CMK (cell line): ENCODE measurements around the gene WDR87.
"Not testable (repeated sequence)": the region's sequence is repeated elsewhere in the genome, so short reads cannot be mapped to it uniquely, and the experiment has no call there.

Source experiments
- DNase-seq: peaks from one replicate; pipeline ENCODE4 v3.0.0-alpha.2; 2010; ENCODE audit warnings: low read depth

The WDR87 gene

GRCh38 chr19:37930416-37930815 is 24.0 kb upstream of the WDR87 start:
- DNase-seq: no peak

GRCh38 chr19:37929355-37929923 is 23.0 kb upstream of the WDR87 start:
- no peak for DNase-seq

GRCh38 chr19:37928527-37929286 is 22.3 kb upstream of the WDR87 start:
- no peak for DNase-seq

GRCh38 chr19:37926711-37927110 is 20.3 kb upstream of the WDR87 start:
- DNase-seq: no peak

GRCh38 chr19:37926255-37926654 is 19.9 kb upstream of the WDR87 start:
- no peak for DNase-seq

GRCh38 chr19:37925212-37925611 is 18.8 kb upstream of the WDR87 start:
- no peak for DNase-seq

- DNase-seq: not testable (repeated sequence)
These were observed 18.2 kb upstream of the WDR87 start for GRCh38 chr19:37924573-37924972.

- no peak for DNase-seq
These were observed 14.4 kb upstream of the WDR87 start for GRCh38 chr19:37920591-37921450.

GRCh38 chr19:37914908-37915307 is 8.5 kb upstream of the WDR87 start:
- DNase-seq: no peak

GRCh38 chr19:37909661-37910199 is 3.3 kb upstream of the WDR87 start:
- no peak for DNase-seq

GRCh38 chr19:37907735-37908455 is 1.5 kb upstream of the WDR87 start:
- DNase-seq: no peak

GRCh38 chr19:37906869-37907734 is 708 bp upstream of the WDR87 start, which contains the start of gene SIPA1L3:
Gene SIPA1L3 (plus strand): TSS chr19:37907208. CDS start chr19:38081566, 174,358 bp downstream.
- DNase-seq: peak; percentile 79

GRCh38 chr19:37903096-37903495 is 3.3 kb downstream of the WDR87 start:
- no peak for DNase-seq

- peak; percentile 55 for DNase-seq
These were observed 3.7 kb downstream of the WDR87 start for GRCh38 chr19:37902668-37903067.

- no peak for DNase-seq
These were observed 6.4 kb downstream of the WDR87 start for GRCh38 chr19:37899966-37900365.

GRCh38 chr19:37899453-37899852 is 6.9 kb downstream of the WDR87 start:
- DNase-seq: no peak

- no peak for DNase-seq
These were observed 10.2 kb downstream of the WDR87 start for GRCh38 chr19:37896180-37896579.

GRCh38 chr19:37893845-37894575 is 12.4 kb downstream of the WDR87 start:
- no peak for DNase-seq

GRCh38 chr19:37886571-37886970 is 19.8 kb downstream of the WDR87 start:
- no peak for DNase-seq

- DNase-seq: no peak
These were observed 21.0 kb downstream of the WDR87 start for GRCh38 chr19:37885392-37885791.
